K562 (cell line): ENCODE data around the gene KLF1. TPM values are rescaled to one million over a fixed set of nuclear protein-coding genes. Genes with fewer than 3 reads are reported as not detected.

Source experiments
- ADNP ChIP-seq: fragments of 200-800 bp; sonication (Bioruptor generic); IDR thresholded peaks from 2 replicates; pipeline ENCODE4 v1.6.1; 2016; ENCODE audit warnings: missing genetic modification characterization, missing compliant biosample characterization
- CBFB ChIP-seq: sonication (generic); formaldehyde crosslinking; IDR thresholded peaks from 2 replicates; pipeline ENCODE4 v1.4.0; 2020; ENCODE audit warnings: mild to moderate bottlenecking, missing genetic modification reagents
- CBX2 ChIP-seq: fragments of 200-600 bp; sonication (generic); IDR thresholded peaks from one replicate; pipeline ENCODE4 v1.6.1; 2012; ENCODE audit warnings: mild to moderate bottlenecking, low read length, inconsistent platforms; ENCODE audit not compliant: insufficient read depth, poor library complexity, severe bottlenecking
- CEBPZ ChIP-seq: fragments of 150-350 bp; IDR thresholded peaks from 2 replicates; pipeline ENCODE4 v1.6.1; 2014; ENCODE audit warnings: low read depth, mild to moderate bottlenecking, low read length, borderline replicate concordance
- CTBP1 ChIP-seq: fragments of 450-650 bp; IDR thresholded peaks from 2 replicates; pipeline ENCODE4 v1.6.1; 2016; ENCODE audit warnings: borderline replicate concordance
- ETV6 ChIP-seq, 3 experiments: fragments of 150-350 bp in 1 of 3; sonication (generic) in 1 of 3; formaldehyde crosslinking in 1 of 3; IDR thresholded peaks; 2 replicates each; pipeline versions ENCODE4 v1.6.1 to v1.8.0; 2014 to 2022; ENCODE audit warnings: borderline replicate concordance in 2 of 3, low read depth in 2 of 3, antibody characterized with exemption in 1 of 3, low read length in 1 of 3, mild to moderate bottlenecking in 1 of 3, missing genetic modification reagents in 1 of 3
- PATZ1 ChIP-seq: fragments of 250-450 bp; sonication (Bioruptor Pico); IDR thresholded peaks from 2 replicates; pipeline ENCODE4 v1.5.0; 2020; ENCODE audit warnings: mild to moderate bottlenecking, borderline replicate concordance
- PHF20 ChIP-seq: fragments of 450-650 bp; IDR thresholded peaks from 2 replicates; pipeline ENCODE4 v1.6.1; 2018; ENCODE audit not compliant: partially characterized antibody
- REST ChIP-seq, 2 experiments: fragments of 450-650 bp; formaldehyde crosslinking in 1 of 2; IDR thresholded peaks; 2 replicates each; pipeline versions ENCODE4 v1.4.0 to v1.6.1; 2014 to 2020; ENCODE audit warnings: mild to moderate bottlenecking in 2 of 2, borderline replicate concordance in 1 of 2, low read depth in 1 of 2
- USF1 ChIP-seq: sonication (generic); formaldehyde crosslinking; IDR thresholded peaks from 2 replicates; pipeline ENCODE4 v1.9.0; 2022; ENCODE audit warnings: mild to moderate bottlenecking, missing genetic modification reagents
- polyA plus RNA-seq, 8 experiments: library from polyadenylated mRNA; depleted of rRNA in 4 of 8; stranded (reverse) in 5 of 8; unstranded in 3 of 8; fragments of >200 nt; fragmentation: Nextera tagmentation in 2 of 8; fragmentation: Illumina TruSeq in 1 of 8; extraction: Ambion mirVana in 2 of 8; extraction: Trizol in 1 of 8; gene quantifications; 2 replicates each; pipeline versions ENCODE4 v1.2.1 to v1.2.3, GENCODE V29; 2011 to 2014; ENCODE audit warnings: inconsistent platforms in 1 of 8, missing spikeins in 1 of 8
- total RNA-seq, 7 experiments: library from RNA; depleted of rRNA in 6 of 7; stranded (reverse); fragments of >200 nt in 6 of 7; fragmentation: Illumina TruSeq in 2 of 7; extraction: Trizol in 2 of 7; gene quantifications; 2 replicates each; pipeline versions ENCODE4 v1.2.1 to v1.2.3, GENCODE V29; 2011 to 2021; ENCODE audit warnings: low replicate concordance in 1 of 7

Gene KLF1
- total and polyA plus RNA-seq, 9 of the 15 experiments (the other 6 are each of a cell fraction or from before 2014, with no cell fraction given) = 8.4 to 163 (median 47.3) TPM

- TF ChIP-seq REST (IDR thresholded peaks at IDR 0.05; ENCODE audit: borderline replicate concordance) (peak; percentile 30; the same call in 1 of the 2 replicates), REST (CRISPR knock-in tag; IDR thresholded peaks at IDR 0.05; ENCODE audit: low read depth) (no peak), CBX2 (no peak), CEBPZ (no peak), CBFB (CRISPR knock-in tag) (no peak), USF1 (CRISPR knock-in tag) (no peak), ADNP (tag) (no peak), PATZ1 (CRISPR knock-in tag) (no peak), CTBP1 (no peak), PHF20 (no peak), ETV6 (IDR thresholded peaks at IDR 0.05; ENCODE audit: borderline replicate concordance in 1 of 2, low read depth in 2 of 2, low read length in 1 of 2) (no peak), ETV6 (CRISPR knock-in tag; IDR thresholded peaks at IDR 0.05; ENCODE audit: borderline replicate concordance) (no peak)
These were observed 1.0 kb downstream of the KLF1 start (continued) for GRCh38 chr19:12885749-12886650.
